NCI-H748 (cell line): ENCODE measurements around the gene XAGE1B.
"Not testable (repeated sequence)": the region's sequence is repeated elsewhere in the genome, so short reads cannot be mapped to it uniquely, and the experiment has no call there.

Source experiments
- DNase-seq: peaks from one replicate; lab custom pipeline; 2025; ENCODE audit not compliant: unreplicated experiment; lab: John Stamatoyannopoulos, UW

The XAGE1B gene, protein sequence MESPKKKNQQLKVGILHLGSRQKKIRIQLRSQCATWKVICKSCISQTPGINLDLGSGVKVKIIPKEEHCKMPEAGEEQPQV

DNA sequence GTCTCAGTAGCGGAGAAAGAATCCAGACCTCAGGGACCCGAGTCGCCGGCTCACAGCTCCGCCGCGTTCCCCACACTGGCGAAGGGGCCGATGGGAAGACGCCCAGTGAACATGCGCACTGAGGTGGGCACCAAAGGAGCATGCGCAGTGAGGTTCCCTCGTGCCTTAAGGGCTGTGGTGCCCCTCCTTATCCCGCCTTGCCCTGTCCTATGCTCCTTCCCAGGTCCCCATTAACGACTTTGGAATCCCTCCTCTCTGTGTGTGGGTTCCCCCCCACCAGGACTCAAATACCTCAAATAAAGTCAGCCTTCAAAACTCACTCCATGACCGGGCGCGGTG is at the start of gene XAGE1B:
TSS of gene XAGE1B (minus strand) at position 77 of the 339 bp plus-strand sequence. CDS start 1,536 bp downstream, outside the sequence.
- DNase-seq, result not testable (repeated sequence)

DNA sequence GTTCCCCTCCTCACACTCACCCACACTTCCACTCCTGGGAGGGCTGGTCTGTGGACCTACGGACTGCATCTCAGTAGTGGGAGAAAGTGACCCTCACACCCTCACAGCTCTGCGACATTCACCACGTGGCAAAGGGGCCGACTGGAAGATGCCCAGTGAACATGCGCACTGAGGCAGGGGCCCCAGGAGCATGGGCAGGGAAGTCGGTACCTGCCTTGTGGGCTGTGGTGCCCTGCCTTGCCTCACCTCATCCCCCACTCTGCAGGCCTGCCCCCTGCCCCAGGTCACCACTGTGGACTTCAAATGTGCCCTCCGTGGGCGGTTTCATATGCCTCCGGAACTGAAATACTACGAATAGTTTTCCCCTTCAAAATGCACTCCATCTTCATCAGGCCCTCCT is 46.2 kb upstream of the XAGE1B start:
- DNase-seq, result no peak

DNA sequence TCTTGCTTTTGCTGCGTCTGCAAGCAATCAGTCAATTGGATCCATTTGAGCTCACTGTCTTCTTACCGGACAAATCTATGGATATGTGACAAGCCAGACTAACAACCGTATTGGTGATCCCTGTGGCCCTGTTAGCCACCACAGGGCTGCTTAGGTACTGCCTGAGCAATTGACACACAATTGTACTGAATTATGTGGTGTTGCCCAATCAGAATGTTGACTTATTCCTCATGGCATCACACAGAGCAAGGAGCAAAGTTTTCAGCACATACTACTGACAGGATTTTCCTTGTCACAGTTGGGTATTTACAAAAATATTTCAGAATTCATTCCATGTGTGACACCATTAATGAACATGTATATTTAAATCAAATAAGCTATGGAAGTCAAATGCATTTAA is 41.3 kb upstream of the XAGE1B start:
- DNase-seq, result no peak

DNA sequence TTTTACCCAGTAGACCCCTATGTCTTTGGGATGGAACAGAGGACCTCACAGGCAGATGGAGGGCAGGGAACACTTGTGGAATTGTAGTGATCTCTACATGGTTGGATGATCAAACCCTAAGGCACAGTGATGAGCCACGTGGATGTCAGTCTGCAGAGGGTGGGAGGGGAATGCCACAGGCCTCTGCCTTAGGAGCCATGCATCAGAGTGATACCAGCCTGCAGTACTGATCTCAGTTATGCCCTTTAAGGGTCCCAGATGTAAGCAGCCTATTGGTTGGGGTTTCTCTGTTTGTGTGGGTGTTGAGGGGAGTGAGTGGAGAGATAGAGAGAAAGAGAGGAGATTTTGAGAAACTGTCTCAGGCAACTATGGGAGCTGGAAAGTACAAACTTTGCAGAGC is 39.9 kb upstream of the XAGE1B start:
- no peak for DNase-seq

DNA sequence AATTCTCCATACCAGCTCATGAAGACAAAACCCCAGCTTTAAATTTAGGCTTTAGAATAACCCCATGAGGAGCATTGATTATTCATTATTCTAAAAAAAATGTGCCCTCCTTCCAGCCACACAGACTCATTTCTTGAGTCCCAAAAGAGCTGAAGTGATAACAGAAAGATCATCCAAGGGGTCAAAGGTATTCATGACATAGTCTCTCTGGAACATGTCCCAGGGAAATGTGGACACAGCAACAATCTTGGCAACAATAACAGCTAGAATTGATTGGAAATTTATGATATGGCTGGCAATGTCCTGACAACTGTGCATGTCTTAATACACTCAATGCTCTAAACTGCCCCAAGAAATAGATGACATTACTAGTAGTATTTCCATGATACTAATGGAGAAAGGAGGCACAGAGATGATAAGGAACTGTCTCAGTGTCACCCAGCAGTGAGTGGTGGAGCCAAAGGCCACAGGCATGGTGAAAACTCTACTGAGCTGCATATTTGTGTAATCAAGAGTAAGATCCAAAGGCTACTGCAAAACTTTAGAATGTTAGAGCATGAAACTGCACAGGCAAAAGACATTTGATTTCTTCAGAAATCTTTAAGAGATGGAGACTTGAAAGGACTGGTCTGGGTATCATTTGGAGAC is 37.3 kb upstream of the XAGE1B start:
- DNase-seq, result no peak

DNA sequence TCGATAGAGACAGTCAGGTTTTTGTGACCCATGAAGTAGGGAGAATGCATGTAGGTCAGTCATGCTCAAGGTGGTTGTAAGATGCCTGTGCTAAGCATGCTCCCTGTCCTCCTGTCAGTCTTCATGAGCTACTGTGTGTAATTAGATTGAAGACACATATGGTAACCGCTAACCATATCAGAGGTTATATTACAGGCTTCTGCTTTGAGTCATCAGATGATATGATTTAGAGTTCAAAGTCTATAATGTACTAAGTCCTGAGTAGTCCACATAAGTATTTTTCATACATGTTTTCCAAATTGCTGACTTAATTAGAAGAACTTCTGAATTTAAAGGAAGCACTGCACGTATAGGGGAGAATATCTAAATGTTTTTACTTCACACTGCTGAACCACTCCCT is 31.9 kb upstream of the XAGE1B start:
- DNase-seq, result not testable (repeated sequence)

DNA sequence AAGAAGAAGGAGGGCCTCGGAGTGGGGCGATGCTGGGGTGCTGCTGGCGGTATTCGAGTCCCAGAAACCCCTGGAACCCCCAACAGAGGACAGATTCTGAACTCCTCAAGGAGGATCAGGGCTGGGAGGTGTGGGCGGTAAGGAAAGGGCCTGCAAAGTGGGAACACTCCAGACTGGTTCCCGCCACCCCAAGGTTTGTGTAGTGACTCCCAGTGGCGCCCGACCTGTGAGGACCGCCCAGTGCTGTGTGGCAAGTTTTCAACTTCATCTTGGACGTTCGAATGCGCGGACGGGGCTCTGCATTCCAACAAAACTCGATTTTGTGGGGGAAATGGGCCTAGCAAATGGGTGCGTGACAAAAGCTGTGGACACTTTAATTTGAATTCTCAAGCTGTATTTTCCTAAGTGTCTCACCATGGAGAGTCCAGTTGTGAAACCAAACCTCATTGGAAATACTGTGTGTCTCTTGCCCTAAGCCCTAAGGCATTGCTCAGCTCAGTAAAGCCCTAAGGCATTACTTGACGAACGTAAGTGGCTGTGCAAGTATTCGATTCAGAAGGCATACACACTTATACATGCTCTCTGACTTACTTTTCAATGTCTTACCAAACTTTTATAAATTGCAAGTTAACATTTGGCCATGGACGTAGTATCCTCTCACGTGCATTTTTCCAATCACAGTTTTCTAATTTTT is 27.4 kb upstream of the XAGE1B start:
- no peak for DNase-seq

DNA sequence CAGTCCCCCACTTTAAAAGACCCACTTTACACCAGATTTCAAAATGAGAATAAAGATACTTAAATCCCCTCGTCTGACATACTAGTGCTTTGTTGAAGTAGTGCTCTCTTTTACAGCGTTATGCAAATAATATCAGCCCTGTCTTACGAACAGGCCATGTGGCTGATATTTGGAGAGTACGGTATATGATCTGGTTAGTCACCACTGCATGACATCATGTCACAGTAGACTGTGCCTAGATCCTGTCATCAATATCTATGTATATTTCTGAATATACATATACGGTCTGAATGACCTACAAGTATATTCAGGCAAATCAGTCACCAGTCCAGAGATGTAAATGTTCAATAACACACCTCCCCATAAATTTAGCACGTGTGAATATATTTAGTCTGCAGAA is 25.4 kb upstream of the XAGE1B start:
- DNase-seq, result no peak

DNA sequence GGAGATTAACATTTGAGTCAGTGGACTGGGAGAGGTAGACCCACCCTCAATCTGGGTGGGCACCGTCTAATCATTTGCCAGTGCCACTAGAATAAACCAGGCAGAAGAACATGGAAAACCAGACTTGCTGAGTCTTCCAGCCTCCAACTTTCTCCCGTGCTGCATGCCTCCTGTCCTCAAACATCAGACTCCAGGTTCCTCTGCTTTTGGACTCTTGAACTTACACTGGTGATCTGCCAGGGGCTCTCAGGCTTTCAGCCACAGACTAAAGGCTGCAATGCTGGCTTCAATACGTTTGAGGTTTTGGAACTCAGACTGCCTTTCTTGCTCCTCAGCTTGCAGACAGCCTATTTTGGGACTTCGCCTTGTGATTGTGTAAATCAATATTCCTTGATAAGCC is 24.2 kb upstream of the XAGE1B start:
- not testable (repeated sequence) for DNase-seq

DNA sequence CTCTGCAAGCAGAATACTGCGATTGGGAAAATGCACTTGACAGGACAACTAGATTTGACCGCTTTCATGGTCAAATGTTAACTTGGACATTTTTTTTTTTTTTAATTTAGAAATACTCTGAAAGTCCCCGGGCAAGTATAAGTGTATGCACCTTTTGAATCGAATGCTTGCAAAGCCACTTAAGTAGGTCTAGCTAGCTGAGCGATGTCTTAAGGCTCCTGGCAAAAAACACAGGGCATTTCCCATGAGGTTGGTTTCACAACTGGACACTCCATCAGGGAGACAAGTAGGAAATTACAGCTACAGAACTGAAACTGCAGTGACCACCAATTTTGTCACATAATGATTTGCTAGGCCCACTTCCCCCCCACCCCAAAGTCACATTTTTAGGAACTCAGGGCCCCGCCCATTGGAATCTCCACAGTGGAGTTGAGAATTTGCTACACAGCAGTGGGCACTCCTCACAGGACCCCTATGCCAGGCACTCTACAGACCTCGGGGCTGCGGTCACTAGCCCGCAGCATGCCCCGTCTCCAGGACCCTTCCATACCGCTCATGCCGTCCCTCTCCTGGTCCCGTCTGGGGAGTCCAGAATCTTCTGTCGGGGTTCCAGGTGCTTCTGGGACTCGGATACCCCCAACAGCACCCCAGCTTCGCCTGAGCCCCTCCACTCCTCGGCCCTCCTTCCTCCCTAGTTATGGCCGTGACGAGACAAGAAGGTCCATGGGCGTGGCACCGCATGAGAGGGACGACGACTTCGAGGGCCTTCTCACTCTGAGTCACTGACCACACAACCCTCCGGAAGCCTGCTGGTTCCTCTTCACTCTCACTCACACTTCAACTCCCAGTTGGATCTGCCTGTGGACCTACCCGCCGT is 515 bp downstream of the XAGE1B start:
- not testable (repeated sequence) for DNase-seq

DNA sequence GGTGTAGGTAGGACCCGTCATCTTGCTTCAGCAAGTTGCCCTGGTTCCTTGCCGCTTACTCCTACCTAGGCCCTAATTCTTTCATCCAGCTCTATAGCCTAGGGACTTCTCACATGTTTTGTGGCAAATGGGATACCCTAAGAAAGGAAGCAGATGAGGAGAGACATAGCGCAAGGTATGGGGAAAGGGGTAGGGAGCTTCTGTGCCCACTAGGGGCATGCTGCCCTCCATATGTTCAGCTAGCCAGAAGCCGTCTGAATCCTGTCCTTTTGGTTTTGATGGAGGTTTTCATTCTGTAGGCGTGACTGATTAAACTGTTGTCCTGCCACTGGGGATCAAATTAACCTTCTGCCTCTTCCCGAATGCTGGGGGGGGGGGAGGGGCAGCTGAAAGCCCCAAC is 5.7 kb downstream of the XAGE1B start:
- DNase-seq, result not testable (repeated sequence)

DNA sequence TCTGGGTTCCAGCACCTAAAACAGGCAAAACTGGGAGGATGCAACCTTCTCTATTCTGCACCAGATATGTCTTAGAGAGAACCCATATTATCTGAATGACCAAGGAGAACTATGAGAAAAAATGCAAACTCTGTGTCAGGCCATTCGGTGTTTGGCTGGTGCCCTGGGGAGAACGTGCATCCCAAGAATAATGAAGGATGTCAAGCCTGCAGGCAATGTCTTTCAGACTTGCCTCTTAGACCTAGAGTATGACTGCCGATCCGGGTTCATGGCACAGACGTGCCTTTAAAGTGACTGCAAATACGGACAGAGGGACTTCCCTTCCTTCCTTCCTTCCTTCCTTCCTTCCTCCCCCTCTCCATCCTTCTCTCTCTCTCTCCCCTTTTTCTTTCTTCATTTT is 6.9 kb downstream of the XAGE1B start:
- no peak for DNase-seq

DNA sequence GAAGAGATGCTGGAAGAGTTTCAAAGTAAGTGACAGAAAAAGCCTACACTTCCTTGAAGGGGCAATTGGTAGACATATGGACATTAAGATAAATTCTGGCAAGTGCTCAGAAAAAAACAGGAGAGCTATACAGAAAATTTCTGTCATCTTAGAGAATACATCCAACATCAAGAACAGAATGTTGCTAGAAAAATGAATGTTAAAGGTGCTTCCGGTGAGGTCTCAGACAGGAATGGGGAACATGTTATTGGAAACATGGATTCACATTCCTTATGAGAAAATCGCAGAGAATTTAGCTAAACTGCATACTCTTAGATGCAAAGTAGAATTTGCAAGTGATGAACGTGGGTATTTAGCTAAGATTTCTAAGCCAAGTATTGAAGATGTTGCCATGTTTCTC is 9.5 kb downstream of the XAGE1B start:
- no peak for DNase-seq

DNA sequence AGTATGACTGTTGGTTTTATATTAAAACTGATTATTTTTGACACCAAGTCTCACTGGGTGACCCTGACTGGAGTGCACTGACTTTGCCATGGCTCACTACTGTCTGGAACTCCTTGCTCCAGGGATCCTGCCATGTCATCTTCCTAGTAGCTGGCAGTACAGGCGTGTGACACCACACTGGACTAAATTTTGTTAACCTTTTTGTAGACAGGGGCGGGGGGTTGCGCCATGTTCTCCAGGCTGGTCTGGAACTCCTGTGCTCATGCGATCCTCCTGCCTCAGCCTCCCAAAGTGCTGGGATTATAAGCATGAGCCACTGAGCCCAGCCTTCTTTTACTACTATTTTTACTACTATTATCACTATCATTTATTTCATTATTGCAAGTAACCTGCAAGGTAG is 12.3 kb downstream of the XAGE1B start:
- DNase-seq, result no peak

DNA sequence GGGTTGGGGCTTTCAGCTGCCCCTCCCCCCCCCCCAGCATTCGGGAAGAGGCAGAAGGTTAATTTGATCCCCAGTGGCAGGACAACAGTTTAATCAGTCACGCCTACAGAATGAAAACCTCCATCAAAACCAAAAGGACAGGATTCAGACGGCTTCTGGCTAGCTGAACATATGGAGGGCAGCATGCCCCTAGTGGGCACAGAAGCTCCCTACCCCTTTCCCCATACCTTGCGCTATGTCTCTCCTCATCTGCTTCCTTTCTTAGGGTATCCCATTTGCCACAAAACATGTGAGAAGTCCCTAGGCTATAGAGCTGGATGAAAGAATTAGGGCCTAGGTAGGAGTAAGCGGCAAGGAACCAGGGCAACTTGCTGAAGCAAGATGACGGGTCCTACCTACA is 15.5 kb downstream of the XAGE1B start:
- DNase-seq, result not testable (repeated sequence)

DNA sequence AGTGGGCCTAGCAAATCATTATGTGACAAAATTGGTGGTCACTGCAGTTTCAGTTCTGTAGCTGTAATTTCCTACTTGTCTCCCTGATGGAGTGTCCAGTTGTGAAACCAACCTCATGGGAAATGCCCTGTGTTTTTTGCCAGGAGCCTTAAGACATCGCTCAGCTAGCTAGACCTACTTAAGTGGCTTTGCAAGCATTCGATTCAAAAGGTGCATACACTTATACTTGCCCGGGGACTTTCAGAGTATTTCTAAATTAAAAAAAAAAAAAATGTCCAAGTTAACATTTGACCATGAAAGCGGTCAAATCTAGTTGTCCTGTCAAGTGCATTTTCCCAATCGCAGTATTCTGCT is 20.5 kb downstream of the XAGE1B start:
- not testable (repeated sequence) for DNase-seq

DNA sequence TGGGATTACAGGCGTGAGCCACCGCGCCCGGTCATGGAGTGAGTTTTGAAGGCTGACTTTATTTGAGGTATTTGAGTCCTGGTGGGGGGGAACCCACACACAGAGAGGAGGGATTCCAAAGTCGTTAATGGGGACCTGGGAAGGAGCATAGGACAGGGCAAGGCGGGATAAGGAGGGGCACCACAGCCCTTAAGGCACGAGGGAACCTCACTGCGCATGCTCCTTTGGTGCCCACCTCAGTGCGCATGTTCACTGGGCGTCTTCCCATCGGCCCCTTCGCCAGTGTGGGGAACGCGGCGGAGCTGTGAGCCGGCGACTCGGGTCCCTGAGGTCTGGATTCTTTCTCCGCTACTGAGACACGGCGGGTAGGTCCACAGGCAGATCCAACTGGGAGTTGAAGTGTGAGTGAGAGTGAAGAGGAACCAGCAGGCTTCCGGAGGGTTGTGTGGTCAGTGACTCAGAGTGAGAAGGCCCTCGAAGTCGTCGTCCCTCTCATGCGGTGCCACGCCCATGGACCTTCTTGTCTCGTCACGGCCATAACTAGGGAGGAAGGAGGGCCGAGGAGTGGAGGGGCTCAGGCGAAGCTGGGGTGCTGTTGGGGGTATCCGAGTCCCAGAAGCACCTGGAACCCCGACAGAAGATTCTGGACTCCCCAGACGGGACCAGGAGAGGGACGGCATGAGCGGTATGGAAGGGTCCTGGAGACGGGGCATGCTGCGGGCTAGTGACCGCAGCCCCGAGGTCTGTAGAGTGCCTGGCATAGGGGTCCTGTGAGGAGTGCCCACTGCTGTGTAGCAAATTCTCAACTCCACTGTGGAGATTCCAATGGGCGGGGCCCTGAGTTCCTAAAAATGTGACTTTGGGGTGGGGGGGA is 21.1 kb downstream of the XAGE1B start, which contains the start of gene XAGE1A:
TSS of gene XAGE1A (plus strand) at position 264 of the 874 bp plus-strand sequence. CDS start 1,554 bp downstream, outside the sequence.
- DNase-seq, result not testable (repeated sequence)

DNA sequence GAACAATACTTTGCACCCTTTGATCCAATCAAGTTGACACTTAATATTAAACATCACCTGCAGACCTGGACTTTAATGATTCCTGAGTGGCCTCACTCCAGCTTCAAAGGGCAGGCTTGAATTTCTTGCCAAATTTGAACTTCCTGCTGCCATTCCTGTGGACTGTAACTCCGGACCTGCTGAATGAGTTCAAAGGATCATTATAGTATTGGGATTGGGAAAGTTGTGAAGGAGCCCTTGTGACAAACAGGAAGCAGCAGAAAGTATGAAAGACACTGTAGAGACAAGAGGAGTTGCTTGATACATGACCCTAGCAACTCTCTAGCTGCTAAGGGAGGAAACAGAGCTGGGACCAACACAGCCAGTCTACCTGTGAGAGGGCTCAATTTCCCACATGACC is 45.6 kb downstream of the XAGE1B start:
- DNase-seq, result not testable (repeated sequence)
